K562 (cell line): Measurements from ENCODE around the gene SPRR1A. TPM values are rescaled to one million over a fixed set of nuclear protein-coding genes. Genes with fewer than 3 reads are reported as not detected.

Experiments
- ATAC-seq: fragments of 200-7000 bp; cut with Tn5 transposase; 3 replicates; pipeline ENCODE4 v1.9.1; 2020; ENCODE audit warnings: moderate library complexity
- BruUV-seq: library from RNA; stranded (reverse); fragments of 400-500 nt; replicated peaks from 2 replicates; lab custom pipeline; 2021; lab: Mats Ljungman, UMichigan
- CTCF ChIA-PET: fragments of 300-600 bp; formaldehyde crosslinking; extraction: SDS; loops from one replicate; lab custom pipeline; 2021; ENCODE audit warnings: low intra/inter-chr PET ratio; lab: Yijun Ruan, JAX
- POLR2A ChIA-PET: fragments of 300-600, 350-650 bp; sonication (Branson Sonifier 250); formaldehyde crosslinking; extraction: SDS; loops from one replicate; lab custom pipeline; 2021; ENCODE audit warnings: antibody characterized with exemption, inconsistent platforms; lab: Yijun Ruan, JAX
- DNase-seq, 4 experiments: peaks; one replicate each; pipeline versions ENCODE4 v3.0.0 to v3.0.0-alpha.2; 2011 to 2018; ENCODE audit warnings: low spot score in 3 of 4, mixed read lengths in 3 of 4; ENCODE audit errors: extremely low read depth in 1 of 4
- FAIRE-seq: peaks from 2 replicates; lab custom pipeline; 2011; peaks lifted over from hg19 to GRCh38; lab: Jason Lieb, UNC
- H2AFZ ChIP-seq: 2 replicates; pipeline ENCODE4 v1.6.0; 2011; ENCODE audit warnings: low read depth, low read length, control low read depth, inconsistent platforms
- H3K27ac ChIP-seq: fragments of 200-600 bp; 3 replicates; pipeline ENCODE4 v1.8.0; 2011; ENCODE audit warnings: low read depth, mild to moderate bottlenecking, control low read depth, inconsistent platforms, low read length, moderate library complexity, mixed read lengths; ENCODE audit errors: extremely low read depth
- H3K27me3 ChIP-seq, 2 experiments: fragments of 300-600 bp in 1 of 2; 2 replicates in 1 of 2; 3 replicates in 1 of 2; pipeline versions ENCODE4 v1.6.0 to v1.8.0; 2011; ENCODE audit warnings: inconsistent platforms in 2 of 2, low read length in 2 of 2, mild to moderate bottlenecking in 1 of 2, mixed read lengths in 1 of 2, moderate library complexity in 1 of 2; ENCODE audit not compliant: control insufficient read depth in 2 of 2, insufficient read depth in 2 of 2
- H3K36me3 ChIP-seq: fragments of 300-600 bp; 3 replicates; pipeline ENCODE4 v1.8.0; 2011; ENCODE audit warnings: mild to moderate bottlenecking, low read length, inconsistent platforms; ENCODE audit not compliant: control insufficient read depth, insufficient read depth
- H3K4me1 ChIP-seq, 2 experiments: fragments of 200-600 bp in 1 of 2; replicated peaks in 1 of 2; 2 replicates in 1 of 2; 3 replicates in 1 of 2; pipeline versions ENCODE4 v1.5.1 to v1.8.0; 2011; ENCODE audit warnings: inconsistent platforms in 2 of 2, low read length in 2 of 2, mild to moderate bottlenecking in 1 of 2, mixed read lengths in 1 of 2, moderate library complexity in 1 of 2; ENCODE audit not compliant: control insufficient read depth in 2 of 2, insufficient read depth in 2 of 2
- H3K4me2 ChIP-seq: 2 replicates; pipeline ENCODE4 v1.6.1; 2011; ENCODE audit warnings: low read length, control low read depth, inconsistent platforms, mixed read lengths; ENCODE audit not compliant: insufficient read depth
- H3K4me3 ChIP-seq: fragments of 200-600 bp; sonication (generic), shearing (Covaris generic); 2 replicates; pipeline ENCODE4 v1.5.1; 2016; ENCODE audit warnings: control low read depth, inconsistent platforms
- H3K79me2 ChIP-seq: fragments of 200-600 bp; 3 replicates; pipeline ENCODE4 v1.8.0; 2011; ENCODE audit warnings: low read length, inconsistent platforms; ENCODE audit not compliant: control insufficient read depth, insufficient read depth
- H3K9ac ChIP-seq, 2 experiments: 2 replicates each; pipeline versions ENCODE4 v1.6.0 to v1.6.1; 2011; ENCODE audit warnings: low read depth in 2 of 2, low read length in 2 of 2, control low read depth in 1 of 2, inconsistent platforms in 1 of 2, mild to moderate bottlenecking in 1 of 2, mixed read lengths in 1 of 2; ENCODE audit not compliant: insufficient read depth in 1 of 2
- H3K9me1 ChIP-seq: one replicate; pipeline ENCODE4 v1.6.0; 2011; ENCODE audit warnings: inconsistent platforms, mild to moderate bottlenecking, low read length, moderate library complexity; ENCODE audit not compliant: control insufficient read depth, insufficient read depth
- H3K9me3 ChIP-seq: replicated peaks from 2 replicates; pipeline ENCODE4 v1.5.1; 2011; ENCODE audit warnings: low read depth, low read length, inconsistent platforms; ENCODE audit not compliant: control insufficient read depth, insufficient read depth
- H4K20me1 ChIP-seq: replicated peaks from 2 replicates; pipeline ENCODE4 v1.6.1; 2011; ENCODE audit warnings: low read length, inconsistent platforms, mixed read lengths; ENCODE audit not compliant: control insufficient read depth, insufficient read depth
- ESRRA ChIP-seq: fragments of 450-650 bp; IDR thresholded peaks from 2 replicates; pipeline ENCODE4 v1.6.1; 2014; ENCODE audit warnings: low read depth, mild to moderate bottlenecking, moderate library complexity, borderline replicate concordance
- NR2C2 ChIP-seq, 2 experiments: fragments of 200-800 bp in 1 of 2; sonication (Bioruptor generic) in 1 of 2; sonication (generic) in 1 of 2; formaldehyde crosslinking in 1 of 2; IDR thresholded peaks; 2 replicates each; pipeline versions ENCODE4 v1.6.1 to v1.8.0; 2016 to 2022; ENCODE audit warnings: mild to moderate bottlenecking in 1 of 2, missing compliant biosample characterization in 1 of 2, missing genetic modification characterization in 1 of 2, missing genetic modification reagents in 1 of 2
- WGBS: fragments of 100-300 bp; shearing (Covaris generic); methylation state at CpG from one replicate; pipeline ENCODE4 v1.1.6; 2016; ENCODE audit warnings: low coverage, mixed read lengths; ENCODE audit not compliant: insufficient coverage; ENCODE audit errors: missing lambda C conversion rate; 5-methylcytosine and 5-hydroxymethylcytosine counted together
- in situ Hi-C: fragments of 300-500 bp; cut with MboI; formaldehyde crosslinking; loops from 4 replicates; pipeline ENCODE4 v1.15.0; 2018; ENCODE audit warnings: inconsistent platforms, mixed read lengths
- intact Hi-C: fragments of 100-400 bp; cut with micrococcal nuclease; formaldehyde crosslinking; loops from 2 replicates; pipeline ENCODE4 v1.14.2; 2022
- polyA plus RNA-seq, 8 experiments: library from polyadenylated mRNA; depleted of rRNA in 4 of 8; stranded (reverse) in 5 of 8; unstranded in 3 of 8; fragments of >200 nt; fragmentation: Nextera tagmentation in 2 of 8; fragmentation: Illumina TruSeq in 1 of 8; extraction: Ambion mirVana in 2 of 8; extraction: Trizol in 1 of 8; gene quantifications; 2 replicates each; pipeline versions ENCODE4 v1.2.1 to v1.2.3, GENCODE V29; 2011 to 2014; ENCODE audit warnings: inconsistent platforms in 1 of 8, missing spikeins in 1 of 8
- total RNA-seq, 7 experiments: library from RNA; depleted of rRNA in 6 of 7; stranded (reverse); fragments of >200 nt in 6 of 7; fragmentation: Illumina TruSeq in 2 of 7; extraction: Trizol in 2 of 7; gene quantifications; 2 replicates each; pipeline versions ENCODE4 v1.2.1 to v1.2.3, GENCODE V29; 2011 to 2021; ENCODE audit warnings: low replicate concordance in 1 of 7
- TF ChIP-seq, protein P1 (sequence below): fragments of 250-450 bp; sonication (Bioruptor Pico); IDR thresholded peaks from 2 replicates; pipeline ENCODE4 v1.5.0; 2021; ENCODE audit warnings: mild to moderate bottlenecking, borderline replicate concordance

Gene SPRR1A
- total and polyA plus RNA-seq, 9 of the 15 experiments (the other 6 are each of a cell fraction or from before 2014, with no cell fraction given) = not detected

GRCh38 chr1:152968248-152968647 lies 15.6 kb upstream of the SPRR1A start:
- no peaks in the 10 kb centered on the region for H3K9me3 ChIP-seq
- no peak overlapping the region for H2AFZ ChIP-seq
- ATAC-seq = no peak
- ChIA-PET POLR2A (interaction anchor here (0.7 kb wide), 1 partner anchor 243 kb away, joined by 3 read pairs; no protein-coding TSS in a partner anchor), CTCF (no interaction called here)
- H3K4me1 ChIP-seq = no peaks in the 10 kb centered on the region
- no peak overlapping the region for H3K27ac ChIP-seq
- no TSS peak for BruUV-seq
- DNase-seq = no peak
- no peaks in the 10 kb centered on the region for H3K36me3 ChIP-seq
- intact Hi-C loops = no loop called here
- H4K20me1 ChIP-seq = no peaks in the 10 kb centered on the region
- no peak overlapping the region for H3K4me3 ChIP-seq
- 0% methylated on average over 2 of the region's 2 CpGs for WGBS
- no peak overlapping the region for H3K4me2 ChIP-seq
- H3K27me3 ChIP-seq = peaks cover 0 to 8% of the 10 kb centered on the region in 2 experiments; a peak in 3 of 5 replicates
- H3K79me2 ChIP-seq = no peaks in the 10 kb centered on the region
- TF ChIP-seq ESRRA = peak; percentile 53; the same call in 1 of the 2 replicates
- TF ChIP-seq, protein P1, sequence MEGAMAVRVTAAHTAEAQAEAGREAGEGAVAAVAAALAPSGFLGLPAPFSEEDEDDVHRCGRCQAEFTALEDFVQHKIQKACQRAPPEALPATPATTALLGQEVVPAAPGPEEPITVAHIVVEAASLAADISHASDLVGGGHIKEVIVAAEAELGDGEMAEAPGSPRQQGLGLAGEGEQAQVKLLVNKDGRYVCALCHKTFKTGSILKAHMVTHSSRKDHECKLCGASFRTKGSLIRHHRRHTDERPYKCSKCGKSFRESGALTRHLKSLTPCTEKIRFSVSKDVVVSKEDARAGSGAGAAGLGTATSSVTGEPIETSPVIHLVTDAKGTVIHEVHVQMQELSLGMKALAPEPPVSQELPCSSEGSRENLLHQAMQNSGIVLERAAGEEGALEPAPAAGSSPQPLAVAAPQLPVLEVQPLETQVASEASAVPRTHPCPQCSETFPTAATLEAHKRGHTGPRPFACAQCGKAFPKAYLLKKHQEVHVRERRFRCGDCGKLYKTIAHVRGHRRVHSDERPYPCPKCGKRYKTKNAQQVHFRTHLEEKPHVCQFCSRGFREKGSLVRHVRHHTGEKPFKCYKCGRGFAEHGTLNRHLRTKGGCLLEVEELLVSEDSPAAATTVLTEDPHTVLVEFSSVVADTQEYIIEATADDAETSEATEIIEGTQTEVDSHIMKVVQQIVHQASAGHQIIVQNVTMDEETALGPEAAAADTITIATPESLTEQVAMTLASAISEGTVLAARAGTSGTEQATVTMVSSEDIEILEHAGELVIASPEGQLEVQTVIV (CRISPR knock-in tag) = no peak
- TF ChIP-seq NR2C2 (CRISPR knock-in tag; IDR thresholded peaks at IDR 0.05) = no peak
- peak; percentile 24; the same call in 1 of the 2 replicates for TF ChIP-seq NR2C2 (tag; IDR thresholded peaks at IDR 0.05)
- H3K9ac ChIP-seq = no peak overlapping the region
- FAIRE-seq = no peak
- in situ Hi-C loops = loop anchor here (25.0 kb wide), 1 partner anchor 219 kb away; no protein-coding TSS in a partner anchor
- H3K9me1 ChIP-seq = no peaks in the 10 kb centered on the region
